Right lobe of liver (tissue), 4 donors: Measurements from ENCODE around the gene NBAS.

Source experiments
- CTCF ChIP-seq, 4 donors: fragments of 200-600 bp in 3 of 4; fragments of 450-650 bp in 1 of 4; IDR thresholded peaks; one replicate each; pipeline versions ENCODE4 v1.5.1 to v1.8.0; 2016 to 2022; ENCODE audit warnings: antibody characterized with exemption in 4 of 4, mild to moderate bottlenecking in 2 of 4
- POLR2A ChIP-seq: fragments of 450-650 bp; IDR thresholded peaks from one replicate; pipeline ENCODE4 v1.6.1; 2017; ENCODE audit warnings: antibody characterized with exemption, mild to moderate bottlenecking
- donor health status: DM: no; HTN: no; CAD: no.
- donor health status: DM: no; HTN: no; CAD: no.
- donor health status: DM: no; HTN: yes; CAD: no.

DNA sequence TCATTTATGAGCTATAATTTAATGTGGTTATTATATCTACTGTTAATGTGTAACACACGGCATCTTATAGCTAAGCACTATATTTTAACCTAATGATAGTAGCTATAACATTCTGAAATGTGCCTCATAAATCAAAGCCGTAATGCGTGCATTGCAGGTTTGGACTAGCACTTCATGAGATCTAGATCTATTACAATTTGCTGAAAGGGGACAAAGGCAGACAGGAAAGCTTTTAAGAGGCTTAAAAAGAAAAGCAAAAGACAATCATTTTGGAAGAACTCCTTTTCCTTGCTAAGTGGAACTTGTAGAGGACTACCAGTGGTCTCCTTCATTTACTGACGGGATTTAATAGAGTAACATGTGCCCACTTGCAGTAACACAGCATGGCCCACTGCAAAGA, 213.1 kb downstream of the NBAS start:
- TF ChIP-seq CTCF (IDR thresholded peaks at IDR 0.05), result no peak
- no peak for TF ChIP-seq POLR2A
